Lower leg skin (tissue), 4 donors: Measurements from ENCODE around the gene KMT2D. TPM values are rescaled to one million over a fixed set of nuclear protein-coding genes. Genes with fewer than 3 reads are reported as not detected.

Source experiments
- DNase-seq, 2 donors: peaks; one replicate each; pipeline ENCODE4 v3.0.0-alpha.2; 2019; ENCODE audit warnings: low spot score in 2 of 2
- H3K4me3 ChIP-seq: fragments of 200-600 bp; sonication (generic); 2 replicates; pipeline ENCODE4 v1.5.1; 2017; ENCODE audit warnings: mild to moderate bottlenecking, low read depth; ENCODE audit not compliant: poor library complexity, severe bottlenecking
- POLR2A ChIP-seq, 2 donors: fragments of 450-650 bp; IDR thresholded peaks; one replicate each; pipeline ENCODE4 v1.6.1; 2016 to 2017; ENCODE audit warnings: antibody characterized with exemption in 2 of 2, mild to moderate bottlenecking in 1 of 2, moderate library complexity in 1 of 2
- WGBS, 2 donors: methylation state at CpG; one replicate each; pipeline ENCODE4 v1.1.5; 2018; 5-methylcytosine and 5-hydroxymethylcytosine counted together
- intact Hi-C: fragments of 100-400 bp; cut with DNase I; formaldehyde crosslinking; loops from one replicate; pipeline ENCODE4 v1.15.0; 2023; ENCODE audit warnings: low total_unique reads
- total RNA-seq, 4 donors: library from RNA; depleted of rRNA; stranded (reverse); fragments of >200 nt; gene quantifications; one replicate each; pipeline ENCODE4 v1.1.0, GENCODE V29; 2016
- TF ChIP-seq, protein P1 (sequence below), 3 donors: fragments of 450-650 bp; IDR thresholded peaks; one replicate each; pipeline ENCODE4 v1.5.1; 2016; ENCODE audit warnings: antibody characterized with exemption in 3 of 3, mild to moderate bottlenecking in 3 of 3, moderate library complexity in 2 of 3

KMT2D gene
- total RNA-seq, 4 donors from 2014 or later: 43.2 to 169 (median 79.6) TPM

GRCh38 chr12:49094160-49094974 lies 33.8 kb upstream of the KMT2D start, which contains the start of gene DHH:
Gene DHH (minus strand): TSS chr12:49094801. CDS start chr12:49094512, 289 bp downstream.
- intact Hi-C loops: no loop called here
- DNase-seq: no peak
- H3K4me3 ChIP-seq: no peak within 1 kb of the TSS
- WGBS, 2 donors: 2 to 3% methylated on average over 20 to 23 of the region's 49 CpGs
- no peak for TF ChIP-seq POLR2A (IDR thresholded peaks at IDR 0.05)
- TF ChIP-seq, protein P1, sequence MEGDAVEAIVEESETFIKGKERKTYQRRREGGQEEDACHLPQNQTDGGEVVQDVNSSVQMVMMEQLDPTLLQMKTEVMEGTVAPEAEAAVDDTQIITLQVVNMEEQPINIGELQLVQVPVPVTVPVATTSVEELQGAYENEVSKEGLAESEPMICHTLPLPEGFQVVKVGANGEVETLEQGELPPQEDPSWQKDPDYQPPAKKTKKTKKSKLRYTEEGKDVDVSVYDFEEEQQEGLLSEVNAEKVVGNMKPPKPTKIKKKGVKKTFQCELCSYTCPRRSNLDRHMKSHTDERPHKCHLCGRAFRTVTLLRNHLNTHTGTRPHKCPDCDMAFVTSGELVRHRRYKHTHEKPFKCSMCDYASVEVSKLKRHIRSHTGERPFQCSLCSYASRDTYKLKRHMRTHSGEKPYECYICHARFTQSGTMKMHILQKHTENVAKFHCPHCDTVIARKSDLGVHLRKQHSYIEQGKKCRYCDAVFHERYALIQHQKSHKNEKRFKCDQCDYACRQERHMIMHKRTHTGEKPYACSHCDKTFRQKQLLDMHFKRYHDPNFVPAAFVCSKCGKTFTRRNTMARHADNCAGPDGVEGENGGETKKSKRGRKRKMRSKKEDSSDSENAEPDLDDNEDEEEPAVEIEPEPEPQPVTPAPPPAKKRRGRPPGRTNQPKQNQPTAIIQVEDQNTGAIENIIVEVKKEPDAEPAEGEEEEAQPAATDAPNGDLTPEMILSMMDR (IDR thresholded peaks at IDR 0.05): no peak

GRCh38 chr12:49093792-49094159 lies 33.2 kb upstream of the KMT2D start:
- DNase-seq: no peak
- intact Hi-C loops: no loop called here
- H3K4me3 ChIP-seq: no peak overlapping the region
- TF ChIP-seq POLR2A (IDR thresholded peaks at IDR 0.05): no peak
- TF ChIP-seq, protein P1 (IDR thresholded peaks at IDR 0.05): no peak
- WGBS, 2 donors: 4 to 6% methylated on average over 9 of the region's 9 CpGs

- WGBS, 2 donors: 55 to 60% methylated on average over 4 of the region's 4 CpGs
These were observed 32.3 kb upstream of the KMT2D start for GRCh38 chr12:49092816-49093406.

DNA sequence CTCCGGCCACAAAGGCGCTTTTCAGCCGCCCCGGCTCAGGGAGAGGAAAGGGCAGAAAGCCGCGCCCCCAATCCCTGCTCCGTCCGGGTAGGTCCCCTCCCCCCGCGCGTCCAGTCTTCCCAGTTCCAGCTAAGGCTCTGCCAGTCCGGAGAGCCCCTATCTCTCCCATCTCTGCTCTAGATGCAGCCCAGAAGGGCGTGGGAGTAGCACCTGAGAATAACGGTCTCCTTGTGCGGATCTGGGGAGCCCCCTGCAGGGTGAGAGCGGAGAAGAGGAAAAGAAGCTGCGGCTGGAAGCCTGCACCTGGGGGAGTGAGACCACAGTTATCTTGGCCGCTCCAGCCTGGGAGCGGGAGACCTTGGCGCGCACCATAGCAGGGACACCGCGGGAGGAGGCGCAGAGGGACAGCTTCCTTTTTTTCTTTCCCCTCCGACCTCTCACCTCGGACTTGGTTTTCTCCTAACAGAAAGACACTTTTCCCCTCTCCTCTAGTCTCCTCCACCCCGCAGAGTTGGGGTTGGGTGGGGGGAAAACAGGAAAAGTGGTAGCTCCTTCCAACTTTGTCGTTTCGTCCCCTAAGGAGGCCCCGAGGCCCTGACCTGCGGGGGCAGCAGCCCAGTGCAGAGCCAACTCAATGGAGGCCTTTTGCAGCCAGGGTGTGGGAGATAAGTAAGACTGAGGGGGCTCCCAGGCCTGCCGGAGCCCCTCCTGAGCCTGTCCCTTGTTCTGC lies 31.7 kb upstream of the KMT2D start:
- 8 to 16% methylated on average over 18 to 30 of the region's 32 CpGs for WGBS, 2 donors
- H3K4me3 ChIP-seq: no peak overlapping the region
- TF ChIP-seq POLR2A (IDR thresholded peaks at IDR 0.05): no peak
- TF ChIP-seq, protein P1 (IDR thresholded peaks at IDR 0.05): no peak
- intact Hi-C loops: no loop called here
- no peak for DNase-seq

More at GRCh38 chr12:49092816-49093406, 32.3 kb upstream of the KMT2D start:
- DNase-seq: no peak
- TF ChIP-seq, protein P1 (IDR thresholded peaks at IDR 0.05): no peak
- TF ChIP-seq POLR2A (IDR thresholded peaks at IDR 0.05): no peak
- no peak overlapping the region for H3K4me3 ChIP-seq
- intact Hi-C loops: no loop called here

DNA sequence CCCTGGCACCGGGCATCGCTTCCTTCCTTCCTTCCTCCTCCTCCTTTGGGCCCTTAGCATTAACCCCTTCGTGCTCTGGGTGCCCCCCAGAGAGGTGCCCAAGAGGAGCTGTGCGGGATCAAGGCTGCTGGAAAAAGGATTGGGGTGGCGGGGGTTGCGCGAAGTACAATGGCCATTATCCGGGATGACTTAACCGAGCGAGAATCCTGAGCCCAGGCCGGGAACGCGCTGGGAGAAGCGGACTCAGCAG lies 31.2 kb upstream of the KMT2D start:
- 4 to 9% methylated on average over 11 to 14 of the region's 14 CpGs for WGBS, 2 donors
- no peak overlapping the region for H3K4me3 ChIP-seq
- DNase-seq: no peak
- intact Hi-C loops: no loop called here
- no peak for TF ChIP-seq POLR2A (IDR thresholded peaks at IDR 0.05)
